ENCODE data around the gene CSAD.
A peak's percentile ranks its signal among the peaks of the same experiment; 100 is the strongest.
"Not testable (repeated sequence)": the region's sequence is repeated elsewhere in the genome, so short reads cannot be mapped to it uniquely, and the experiment has no call there.

The CSAD gene

DNA sequence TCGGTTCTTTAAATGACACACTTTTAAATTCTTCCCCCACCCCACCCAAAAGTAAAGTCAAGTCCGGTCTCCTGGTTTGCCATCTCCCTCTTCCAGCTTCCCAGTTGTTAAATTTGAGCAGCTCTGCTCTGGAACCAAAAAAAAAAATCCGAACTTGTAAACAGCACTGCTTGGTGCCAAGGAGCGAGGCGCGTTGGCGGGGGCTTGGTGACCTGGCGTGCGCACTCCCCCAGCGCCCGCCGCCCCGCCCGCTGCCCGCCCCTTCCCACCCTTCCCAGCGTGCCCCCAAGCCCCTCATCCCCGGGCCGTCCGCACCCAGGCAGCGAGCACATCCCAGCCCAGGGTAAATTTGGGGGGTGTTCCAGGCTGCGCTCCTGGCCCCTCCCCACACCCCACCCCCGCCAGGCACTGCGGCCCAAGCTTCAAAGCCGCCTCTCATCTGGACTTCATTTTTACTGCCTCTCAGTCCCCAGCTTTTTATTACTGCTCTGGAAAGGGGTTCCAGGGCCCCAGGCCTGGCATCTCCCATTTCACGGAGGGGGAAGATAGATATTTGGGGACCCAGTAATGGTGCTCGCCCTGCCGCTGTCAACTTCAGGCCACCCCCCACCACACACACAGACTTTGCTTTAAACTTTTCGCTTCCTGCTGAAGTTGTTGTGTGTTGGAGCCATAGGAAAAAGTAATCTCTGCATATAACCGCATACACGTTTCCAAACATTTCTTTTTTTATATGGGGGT lies 38.0 kb upstream of the CSAD start:
- no peak for DNase-seq

DNA sequence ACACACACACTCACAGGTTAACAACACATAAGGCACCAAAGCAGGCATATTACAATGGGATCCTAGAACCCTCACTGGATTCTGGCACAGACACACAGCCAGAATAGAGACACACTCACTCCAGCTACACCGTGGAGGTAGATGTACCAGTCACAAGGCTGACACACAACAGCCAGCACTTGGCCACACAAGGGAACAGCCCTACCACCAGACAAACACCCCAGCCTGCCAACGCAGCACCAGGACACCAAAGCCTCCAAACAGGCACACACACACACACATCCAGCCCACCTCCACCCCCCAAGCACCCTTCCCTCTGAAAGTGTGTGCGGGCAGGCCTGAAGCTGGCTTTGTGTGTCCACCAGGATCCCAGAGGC lies 37.2 kb upstream of the CSAD start:
- DNase-seq = no peak

- no peak for DNase-seq
These were observed 36.6 kb upstream of the CSAD start for GRCh38 chr12:53217051-53217930.

GRCh38 chr12:53215497-53215896 lies 34.8 kb upstream of the CSAD start:
- DNase-seq = no peak

GRCh38 chr12:53214687-53215455 lies 34.1 kb upstream of the CSAD start:
- no peak for DNase-seq

GRCh38 chr12:53214221-53214620 lies 33.5 kb upstream of the CSAD start:
- DNase-seq = no peak

DNA sequence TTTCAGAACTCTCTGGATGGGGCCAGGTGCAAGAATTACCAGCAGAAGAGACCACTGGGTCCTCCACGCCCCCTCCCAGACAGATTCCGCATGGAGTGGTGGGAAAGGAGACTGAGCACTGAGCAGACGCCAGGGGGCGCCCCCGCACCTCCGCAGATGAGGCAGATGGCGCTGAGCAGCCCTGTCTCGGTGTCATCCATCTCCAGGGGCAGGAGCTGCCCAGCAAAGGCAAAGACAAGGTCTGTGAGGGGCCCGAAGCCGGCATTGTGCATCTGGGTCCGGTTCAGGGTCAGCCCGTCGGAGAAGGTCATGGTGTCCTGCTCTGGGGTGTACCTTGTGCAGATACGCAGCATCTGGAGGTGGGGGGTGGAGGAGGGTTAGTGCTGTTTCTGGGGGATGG lies 32.6 kb upstream of the CSAD start:
- peak; percentile 61 for DNase-seq

GRCh38 chr12:53212931-53213330 lies 32.2 kb upstream of the CSAD start:
- no peak for DNase-seq

- DNase-seq = no peak
These were observed 31.0 kb upstream of the CSAD start for GRCh38 chr12:53211476-53212381.

- DNase-seq = no peak
These were observed 30.1 kb upstream of the CSAD start for GRCh38 chr12:53210843-53211242.

GRCh38 chr12:53208877-53209463 lies 28.2 kb upstream of the CSAD start:
- DNase-seq = no peak

- no peak for DNase-seq
These were observed 27.7 kb upstream of the CSAD start for GRCh38 chr12:53208435-53208834.

DNA sequence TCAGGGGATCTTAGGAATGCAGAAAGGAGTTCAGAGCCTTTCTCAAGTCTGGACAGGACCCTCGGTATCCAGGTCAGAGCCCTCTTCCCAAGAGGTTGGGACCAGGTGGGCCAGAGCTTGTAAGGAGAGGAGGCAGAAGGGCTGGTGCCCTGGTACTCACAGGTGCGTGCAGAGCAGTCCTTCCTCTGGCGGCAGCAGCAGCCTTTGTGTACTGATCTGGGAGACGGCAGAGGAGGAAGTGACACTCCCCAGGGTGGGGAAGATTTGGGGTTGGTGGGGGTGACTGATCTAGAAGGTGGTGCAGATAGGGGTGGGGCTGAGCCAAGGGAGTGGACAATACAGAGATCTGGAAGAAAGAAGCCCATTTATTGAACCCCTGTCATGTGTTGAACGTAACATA lies 26.3 kb upstream of the CSAD start, which contains the start of gene ITGB7:
ITGB7 (minus strand) TSS at position 210 of the 400 bp plus-strand sequence. CDS start 6,808 bp downstream, outside the sequence.
- DNase-seq = no peak

GRCh38 chr12:53205747-53206419 lies 25.2 kb upstream of the CSAD start:
- peak; percentile 90 for DNase-seq

DNA sequence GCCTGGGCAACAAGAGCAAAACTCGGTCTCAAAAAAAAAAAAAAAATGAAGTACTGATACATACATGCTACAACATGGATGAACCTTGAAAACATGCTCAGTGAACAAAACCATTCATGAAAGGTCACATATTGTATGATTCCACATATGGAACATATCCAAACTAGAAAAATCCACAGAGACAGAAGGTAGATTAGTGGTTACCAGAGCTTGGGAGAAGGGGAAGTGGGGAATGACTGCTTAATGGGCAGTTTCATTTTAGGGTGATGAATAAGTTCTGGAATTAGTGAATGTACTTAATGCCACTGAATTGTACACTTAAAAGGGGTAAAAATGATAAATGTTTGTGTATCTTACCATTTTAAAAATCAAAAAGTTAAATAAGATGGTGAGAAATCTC lies 23.6 kb upstream of the CSAD start:
- no peak for DNase-seq

DNA sequence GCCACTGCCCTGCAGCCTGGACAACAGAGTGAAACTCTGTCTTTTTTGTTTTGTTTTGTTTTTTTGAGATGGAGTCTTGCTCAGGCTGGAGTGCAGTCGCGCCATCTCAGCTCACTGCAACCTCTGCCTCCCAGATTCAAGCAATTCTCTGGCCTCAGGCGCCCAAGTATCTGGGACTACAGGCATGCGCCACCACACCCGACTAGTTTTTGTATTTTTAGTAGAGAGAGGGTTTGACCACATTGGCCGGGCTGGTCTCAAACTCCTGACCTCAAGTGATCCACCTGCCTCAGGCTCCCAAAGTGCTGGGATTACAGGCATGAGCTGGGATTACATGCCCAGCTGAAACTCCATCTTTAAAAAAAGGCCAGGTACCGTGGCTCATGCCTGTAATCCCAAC lies 21.6 kb upstream of the CSAD start:
- DNase-seq = not testable (repeated sequence)

GRCh38 chr12:53201639-53202038 lies 20.9 kb upstream of the CSAD start:
- no peak for DNase-seq

- no peak for DNase-seq
These were observed 20.4 kb upstream of the CSAD start for GRCh38 chr12:53201177-53201541.

DNA sequence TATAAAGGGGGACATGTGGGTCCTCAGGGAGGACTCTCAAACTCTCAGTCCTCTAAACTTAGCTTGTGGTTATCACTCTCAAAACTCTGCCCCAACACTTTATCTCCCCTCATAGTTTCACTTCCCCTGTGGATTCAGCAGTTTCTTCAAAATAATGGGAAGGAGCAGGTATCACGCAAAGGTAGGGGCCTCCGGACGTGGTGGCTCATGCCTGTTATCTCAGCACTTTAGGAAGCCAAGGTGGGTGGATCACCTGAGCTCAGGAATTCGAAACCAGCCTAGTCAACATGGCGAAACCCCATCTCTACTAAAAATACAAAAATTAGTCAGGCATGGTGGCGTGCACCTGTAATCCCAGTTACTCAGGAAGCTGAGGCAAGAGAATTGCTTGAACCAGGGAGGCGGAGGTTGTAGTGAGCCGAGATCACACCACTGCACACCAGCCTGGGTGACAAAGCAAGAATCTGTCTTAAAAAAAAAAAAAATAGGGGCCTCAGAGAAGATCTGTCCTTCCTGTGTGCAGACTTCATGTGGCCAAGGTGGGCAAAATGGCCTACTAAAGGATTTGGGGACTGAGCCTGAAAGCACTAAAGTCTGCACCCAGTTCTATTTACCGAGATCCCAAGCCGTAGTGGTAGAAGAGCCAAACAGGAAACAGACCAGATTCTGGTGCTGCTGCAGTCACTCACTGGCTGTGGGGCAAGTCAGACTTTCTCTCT lies 19.9 kb upstream of the CSAD start:
- DNase-seq = no peak

GRCh38 chr12:53200107-53200457 lies 19.4 kb upstream of the CSAD start:
- no peak for DNase-seq

DNA sequence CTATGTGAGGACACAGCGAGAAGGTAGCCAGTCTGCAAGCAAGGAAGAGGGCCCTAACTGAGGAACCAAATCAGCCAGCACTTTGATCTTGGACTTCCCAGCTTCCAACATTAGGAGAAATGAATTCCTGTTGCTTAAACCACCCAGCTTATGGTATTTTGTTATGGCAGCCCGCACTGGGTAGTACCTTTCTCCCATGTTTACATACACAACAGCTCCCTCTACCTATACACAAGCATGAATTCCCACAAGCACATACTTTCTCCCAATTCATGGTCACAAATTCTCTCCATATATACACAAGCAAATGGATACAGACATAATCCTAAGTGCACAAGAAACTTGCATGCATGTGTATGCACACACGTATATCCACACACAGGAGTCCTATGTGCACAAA lies 19.0 kb upstream of the CSAD start:
- no peak for DNase-seq

Measured in HCEC 1CT (cell line).